Peyer's patch (tissue), 4 donors: Measurements from ENCODE around the gene RNF168. TPM values are rescaled to one million over a fixed set of nuclear protein-coding genes. Genes with fewer than 3 reads are reported as not detected.

Experiments
- DNase-seq, 3 donors: peaks; one replicate each; pipeline ENCODE4 v3.0.0-alpha.2; 2017 to 2019
- H3K27ac ChIP-seq, 4 donors: fragments of 200-600 bp; sonication (generic); one replicate each; pipeline ENCODE4 v1.5.1; 2016 to 2019
- H3K27me3 ChIP-seq, 2 donors: fragments of 200-600 bp; sonication (generic); one replicate each; pipeline ENCODE4 v1.5.1; 2019
- H3K36me3 ChIP-seq, 3 donors: fragments of 200-600 bp; sonication (generic); one replicate each; pipeline ENCODE4 v1.5.1; 2016 to 2019
- H3K4me1 ChIP-seq, 4 donors: fragments of 200-600 bp; sonication (generic); one replicate each; pipeline ENCODE4 v1.5.1; 2016 to 2019
- H3K4me3 ChIP-seq, 4 donors: fragments of 200-600 bp; sonication (generic); 1 replicate in 3 of 4; 2 replicates in 1 of 4; pipeline ENCODE4 v1.5.1; 2016 to 2019; ENCODE audit warnings: mild to moderate bottlenecking in 1 of 4
- H3K9me3 ChIP-seq, 4 donors: fragments of 200-600 bp; sonication (generic); one replicate each; pipeline ENCODE4 v1.5.1; 2016 to 2019; ENCODE audit warnings: mild to moderate bottlenecking in 1 of 4
- POLR2A ChIP-seq, 2 donors: fragments of 450-650 bp; IDR thresholded peaks; one replicate each; pipeline ENCODE4 v1.5.1; 2017; ENCODE audit warnings: antibody characterized with exemption in 2 of 2, mild to moderate bottlenecking in 2 of 2, moderate library complexity in 2 of 2
- total RNA-seq, 4 donors: library from RNA; depleted of rRNA; stranded (reverse); fragments of >200 nt; gene quantifications; one replicate each; pipeline ENCODE4 v1.1.0, GENCODE V29; 2016
- TF ChIP-seq, protein P1 (sequence below), 6 experiments: fragments of 450-650 bp in 4 of 6; fragments of 200-600 bp in 2 of 6; sonication (generic) in 1 of 6; IDR thresholded peaks; one replicate each; pipeline ENCODE4 v1.5.1; 2017 to 2019; ENCODE audit warnings: antibody characterized with exemption in 6 of 6, mild to moderate bottlenecking in 3 of 6, moderate library complexity in 1 of 6

RNF168 gene
- total RNA-seq, 4 donors from 2014 or later, result 13.3 to 56.1 (median 18.3) TPM

DNA sequence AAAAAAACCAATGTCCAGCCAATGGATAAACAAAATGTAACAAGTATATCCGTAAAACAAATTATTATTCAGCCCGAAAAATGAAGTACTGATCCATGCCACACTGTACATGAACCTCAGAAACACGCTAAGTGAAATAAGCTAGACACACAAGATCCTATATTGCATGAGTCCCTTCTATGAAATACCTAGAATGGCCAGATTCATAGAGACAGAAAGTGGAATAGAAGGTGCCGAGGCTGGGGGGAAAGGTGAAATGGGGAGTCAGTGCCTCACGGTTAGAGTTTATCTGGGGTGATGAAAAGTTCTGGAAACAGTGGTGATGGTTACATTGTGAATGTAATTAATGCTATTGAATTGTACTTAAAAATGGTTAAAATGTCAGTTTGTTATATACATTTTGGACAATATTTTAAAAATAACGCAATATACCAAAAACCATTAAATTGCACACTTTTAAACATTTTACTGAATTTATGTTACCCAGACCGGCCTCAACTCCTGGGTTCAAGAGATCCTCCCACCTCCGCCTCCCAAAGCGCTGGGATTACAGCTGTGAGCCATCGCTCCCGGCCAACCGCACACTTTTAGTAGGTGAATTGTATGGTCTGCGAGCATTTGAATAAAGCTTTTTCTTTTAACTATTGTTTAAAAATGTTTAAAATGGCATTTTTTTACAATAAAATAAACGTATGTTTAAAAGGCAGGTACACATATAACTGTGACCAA is 2.1 kb downstream of the RNF168 start:
- Histone ChIP-seq H3K27ac (peak overlapping the region in 3 of 4 donors; percentile 6 to 42 (median 7)), H3K9me3 (no peaks in the 10 kb centered on the region), H3K27me3 (no peaks in the 10 kb centered on the region), H3K4me1 (peaks cover 0 to 12% (median 2%) of the 10 kb centered on the region in 4 donors), H3K36me3 (no peaks in the 10 kb centered on the region), H3K4me3 (peak overlapping the region; percentile 68 to 96 (median 91))
- DNase-seq, result no peak
- TF ChIP-seq POLR2A (IDR thresholded peaks at IDR 0.05), result no peak
- TF ChIP-seq, protein P1, sequence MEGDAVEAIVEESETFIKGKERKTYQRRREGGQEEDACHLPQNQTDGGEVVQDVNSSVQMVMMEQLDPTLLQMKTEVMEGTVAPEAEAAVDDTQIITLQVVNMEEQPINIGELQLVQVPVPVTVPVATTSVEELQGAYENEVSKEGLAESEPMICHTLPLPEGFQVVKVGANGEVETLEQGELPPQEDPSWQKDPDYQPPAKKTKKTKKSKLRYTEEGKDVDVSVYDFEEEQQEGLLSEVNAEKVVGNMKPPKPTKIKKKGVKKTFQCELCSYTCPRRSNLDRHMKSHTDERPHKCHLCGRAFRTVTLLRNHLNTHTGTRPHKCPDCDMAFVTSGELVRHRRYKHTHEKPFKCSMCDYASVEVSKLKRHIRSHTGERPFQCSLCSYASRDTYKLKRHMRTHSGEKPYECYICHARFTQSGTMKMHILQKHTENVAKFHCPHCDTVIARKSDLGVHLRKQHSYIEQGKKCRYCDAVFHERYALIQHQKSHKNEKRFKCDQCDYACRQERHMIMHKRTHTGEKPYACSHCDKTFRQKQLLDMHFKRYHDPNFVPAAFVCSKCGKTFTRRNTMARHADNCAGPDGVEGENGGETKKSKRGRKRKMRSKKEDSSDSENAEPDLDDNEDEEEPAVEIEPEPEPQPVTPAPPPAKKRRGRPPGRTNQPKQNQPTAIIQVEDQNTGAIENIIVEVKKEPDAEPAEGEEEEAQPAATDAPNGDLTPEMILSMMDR (IDR thresholded peaks at IDR 0.05), result no peak

GRCh38 chr3:196499807-196500524 is 3.6 kb downstream of the RNF168 start:
- H3K27ac ChIP-seq, result peak overlapping the region in 1 of 4 donors; percentile 31
- H3K27me3 ChIP-seq, result no peaks in the 10 kb centered on the region
- no peaks in the 10 kb centered on the region for H3K9me3 ChIP-seq
- H3K36me3 ChIP-seq, result no peaks in the 10 kb centered on the region
- H3K4me3 ChIP-seq, result peak overlapping the region; percentile 68 to 96 (median 91)
- TF ChIP-seq, protein P1 (IDR thresholded peaks at IDR 0.05), result no peak
- no peak for TF ChIP-seq POLR2A (IDR thresholded peaks at IDR 0.05)
- peaks cover 0 to 12% (median 2%) of the 10 kb centered on the region in 4 donors for H3K4me1 ChIP-seq
- DNase-seq, result no peak

- DNase-seq, result no peak
- TF ChIP-seq, protein P1 (IDR thresholded peaks at IDR 0.05), result no peak
- no peak for TF ChIP-seq POLR2A (IDR thresholded peaks at IDR 0.05)
- Histone ChIP-seq H3K27ac (no peak overlapping the region), H3K9me3 (no peaks in the 10 kb centered on the region), H3K4me1 (peaks cover 0 to 12% (median 2%) of the 10 kb centered on the region in 4 donors), H3K27me3 (no peaks in the 10 kb centered on the region), H3K4me3 (no peak overlapping the region), H3K36me3 (no peaks in the 10 kb centered on the region)
Measured at GRCh38 chr3:196499061-196499460, 4.5 kb downstream of the RNF168 start.

- Histone ChIP-seq H3K4me3 (no peak overlapping the region), H3K36me3 (no peaks in the 10 kb centered on the region), H3K4me1 (peaks cover 0 to 12% (median 2%) of the 10 kb centered on the region in 4 donors), H3K27me3 (no peaks in the 10 kb centered on the region), H3K27ac (no peak overlapping the region), H3K9me3 (no peaks in the 10 kb centered on the region)
- DNase-seq, result no peak
- TF ChIP-seq, protein P1 (IDR thresholded peaks at IDR 0.05), result no peak
- no peak for TF ChIP-seq POLR2A (IDR thresholded peaks at IDR 0.05)
Measured at GRCh38 chr3:196498297-196498696, 5.3 kb downstream of the RNF168 start.

GRCh38 chr3:196496183-196496582 is 7.4 kb downstream of the RNF168 start:
- H3K27ac ChIP-seq, result no peak overlapping the region
- no peak for DNase-seq
- no peaks in the 10 kb centered on the region for H3K27me3 ChIP-seq
- H3K4me3 ChIP-seq, result no peak overlapping the region
- H3K36me3 ChIP-seq, result no peaks in the 10 kb centered on the region
- no peaks in the 10 kb centered on the region for H3K9me3 ChIP-seq
- TF ChIP-seq POLR2A (IDR thresholded peaks at IDR 0.05), result no peak
- TF ChIP-seq, protein P1 (IDR thresholded peaks at IDR 0.05), result no peak
- peaks cover 0 to 12% (median 2%) of the 10 kb centered on the region in 4 donors for H3K4me1 ChIP-seq
